HG02840 (cell line): ENCODE data around the gene MEOX1.

Experiments used
- ATAC-seq: cut with Tn5 transposase; IDR thresholded peaks from one replicate; pipeline ENCODE4 v1.9.1; 2021; ENCODE audit warnings: mild to moderate bottlenecking, moderate library complexity, moderate number of reproducible peaks; ENCODE audit not compliant: unreplicated experiment, low FRiP score

Gene MEOX1

GRCh38 chr17:43599046-43599395, 62.7 kb downstream of the MEOX1 start:
- no peak for ATAC-seq

- no peak for ATAC-seq
Measured at GRCh38 chr17:43598357-43599045, 63.2 kb downstream of the MEOX1 start.

- no peak for ATAC-seq
Measured at GRCh38 chr17:43597624-43598356, 63.9 kb downstream of the MEOX1 start.

- no peak for ATAC-seq
Measured at GRCh38 chr17:43595466-43595865, 66.3 kb downstream of the MEOX1 start.

GRCh38 chr17:43591779-43592562, 69.8 kb downstream of the MEOX1 start:
- ATAC-seq = no peak

GRCh38 chr17:43591001-43591400, 70.7 kb downstream of the MEOX1 start:
- no peak for ATAC-seq
